ENCODE measurements around the gene MASP1. TPM values are rescaled to one million over a fixed set of nuclear protein-coding genes. Genes with fewer than 3 reads are reported as not detected.

The MASP1 gene
- total and polyA plus RNA-seq, 2 experiments from 2014 or later = 397 to 517 TPM

DNA sequence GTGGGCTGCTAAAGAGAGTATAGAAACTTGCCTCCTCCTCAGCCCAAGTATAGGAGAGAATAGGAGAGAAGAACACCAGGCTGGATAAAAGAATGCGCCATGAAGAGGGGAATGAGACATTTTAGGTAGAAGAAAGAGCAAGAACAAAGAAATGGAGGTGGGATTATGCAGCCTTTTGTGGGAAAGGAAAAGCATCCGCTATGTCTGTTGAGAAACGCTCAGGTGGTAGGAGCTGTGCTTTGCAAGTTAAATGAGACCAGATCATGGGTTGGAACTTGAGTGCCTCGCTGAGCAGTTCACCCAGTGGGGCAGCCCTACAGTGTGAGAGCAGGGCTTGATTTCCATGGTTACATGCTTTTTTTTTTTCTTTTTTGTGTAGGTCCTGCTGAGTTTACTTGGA, 105.8 kb downstream of the MASP1 start:
- H3K27ac ChIP-seq = peak overlapping the region; percentile 97
- no peaks in the 10 kb centered on the region for H3K9me3 ChIP-seq (ENCODE audit: low read depth)
- peaks cover 21% of the 10 kb centered on the region for H3K4me1 ChIP-seq (ENCODE audit: low read depth)
- no peaks in the 10 kb centered on the region for H3K27me3 ChIP-seq
- H3K36me3 ChIP-seq = no peaks in the 10 kb centered on the region
- no peak for TF ChIP-seq CTCF (IDR thresholded peaks at IDR 0.05; ENCODE audit: low read depth, low read length)
- DNase-seq (ENCODE audit: low read depth in 1 of 2, low spot score in 1 of 2) = no peak
- H3K4me3 ChIP-seq = no peak overlapping the region

Other genes starting within 250 kb of the MASP1 start
- 29.7 and 56.2 TPM in 2 replicates for gene RPL39L, start 152.2 kb downstream of the MASP1 start, total RNA-seq
- 24.8 and 59.8 TPM in 2 replicates for gene RPL39L, start 152.2 kb downstream of the MASP1 start, polyA plus RNA-seq
- gene RTP1, start 94.3 kb downstream of the MASP1 start, total RNA-seq = not detected in 2 replicates
- gene RTP1, start 94.3 kb downstream of the MASP1 start, polyA plus RNA-seq = not detected in 2 replicates
- gene RTP4, start 76.6 kb upstream of the MASP1 start, total RNA-seq = not detected in 2 replicates
- gene RTP4, start 76.6 kb upstream of the MASP1 start, polyA plus RNA-seq = not detected in 2 replicates